GM21526 (cell line): Measurements from ENCODE around the gene NEDD4.
"Not testable (repeated sequence)": the region's sequence is repeated elsewhere in the genome, so short reads cannot be mapped to it uniquely, and the experiment has no call there.

Experiments used
- ATAC-seq: cut with Tn5 transposase; IDR thresholded peaks from one replicate; pipeline ENCODE4 v1.9.1; 2021; ENCODE audit warnings: moderate library complexity; ENCODE audit not compliant: unreplicated experiment, low FRiP score

Gene NEDD4

DNA sequence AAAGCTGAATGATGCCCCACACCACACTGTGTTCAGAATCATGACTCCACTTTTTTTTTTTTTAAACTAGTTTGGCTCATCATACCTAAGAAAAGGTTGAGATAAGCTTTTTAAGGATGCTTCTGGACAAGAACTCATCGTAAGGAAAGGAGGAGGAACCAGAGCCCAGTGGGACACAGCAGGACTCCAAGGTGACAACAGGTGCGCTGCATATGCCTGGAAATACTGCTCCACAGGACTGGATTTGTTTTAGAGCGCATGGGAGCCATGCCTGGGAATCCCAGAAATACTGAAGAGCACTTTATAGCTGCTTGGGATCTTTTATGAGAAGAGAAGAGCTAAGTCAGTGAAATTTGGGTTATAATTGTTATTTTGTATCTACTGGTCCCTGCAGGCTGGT is 93.4 kb downstream of the NEDD4 start:
- ATAC-seq, result no peak

DNA sequence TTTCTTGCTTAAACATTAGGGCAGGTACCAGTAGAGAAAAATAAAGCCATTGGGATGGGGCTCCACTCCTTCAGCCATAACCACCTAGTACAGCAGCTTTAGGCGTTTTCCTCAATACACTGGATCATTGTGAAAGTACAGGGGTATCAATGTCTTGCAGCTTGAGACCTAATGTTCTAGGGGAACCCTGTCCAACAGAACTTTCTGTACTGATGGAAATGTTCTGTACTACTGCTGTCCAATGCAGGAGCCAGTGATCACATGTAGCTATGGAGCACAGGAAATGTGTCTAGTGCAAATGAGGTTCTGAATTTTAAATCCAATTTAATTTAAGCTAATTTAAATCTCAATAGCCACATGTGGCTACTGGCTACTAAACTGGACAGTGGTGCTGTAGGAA is 93.9 kb downstream of the NEDD4 start:
- no peak for ATAC-seq

DNA sequence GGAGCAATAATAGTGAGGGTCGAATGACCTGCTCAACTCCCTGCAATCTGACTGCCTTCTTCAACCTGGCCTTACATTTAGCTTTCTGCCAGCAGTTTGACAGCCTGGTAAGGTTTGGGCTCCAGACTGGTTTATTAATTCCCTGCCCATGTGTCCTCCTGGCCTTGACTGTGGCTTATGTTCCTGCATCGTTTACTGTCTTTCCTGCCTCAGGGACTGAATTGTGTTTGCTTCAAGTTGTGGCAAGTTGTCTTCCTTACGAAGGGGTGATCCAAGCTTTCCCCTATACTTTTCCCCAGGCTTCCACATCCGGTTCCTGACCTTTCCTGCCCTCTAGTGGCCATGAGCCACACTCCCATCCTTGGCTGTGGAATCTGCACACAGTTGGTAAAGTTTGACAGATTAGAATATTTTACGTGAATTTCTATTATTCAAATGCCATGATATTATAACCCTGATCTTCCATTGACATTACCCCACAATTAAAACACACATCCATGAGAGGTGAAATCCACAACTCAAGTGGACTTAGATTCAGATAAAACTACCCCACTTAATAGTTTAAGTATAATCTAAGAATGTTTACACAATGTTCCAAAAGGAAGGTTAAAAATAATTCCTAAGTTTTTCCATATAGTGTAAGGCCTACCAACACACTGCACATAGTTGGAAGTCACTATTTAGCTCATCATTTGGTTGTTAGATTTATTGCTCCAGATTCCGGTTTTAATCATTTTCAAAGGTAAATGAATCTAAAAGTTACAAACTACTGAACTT is 95.7 kb downstream of the NEDD4 start:
- no peak for ATAC-seq

DNA sequence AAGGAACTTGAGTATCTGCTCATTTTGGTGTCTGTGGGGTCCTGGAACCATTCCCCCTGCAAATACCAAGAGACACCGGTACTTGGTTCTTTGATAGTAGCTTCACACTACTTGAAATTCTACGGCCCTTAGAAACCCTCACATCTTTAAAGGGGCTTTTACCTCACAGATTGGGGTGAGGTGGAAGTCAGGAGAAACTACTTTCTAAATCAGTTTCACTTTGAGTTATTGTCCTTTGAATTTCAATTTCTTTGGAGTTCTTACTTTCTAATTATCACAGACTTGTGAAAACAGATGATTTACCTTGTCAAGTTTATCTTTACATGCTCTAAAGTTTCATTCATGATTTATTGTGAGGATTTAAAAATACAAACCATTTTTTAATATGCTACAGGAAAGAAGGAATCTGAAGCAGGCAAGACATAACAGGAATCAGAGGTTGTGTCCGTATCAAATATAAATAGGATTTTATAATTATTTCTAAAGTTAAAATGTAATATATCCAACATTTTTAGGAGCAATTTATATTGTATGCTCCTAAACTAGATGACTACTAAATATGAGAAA is 98.9 kb downstream of the NEDD4 start:
- no peak for ATAC-seq

DNA sequence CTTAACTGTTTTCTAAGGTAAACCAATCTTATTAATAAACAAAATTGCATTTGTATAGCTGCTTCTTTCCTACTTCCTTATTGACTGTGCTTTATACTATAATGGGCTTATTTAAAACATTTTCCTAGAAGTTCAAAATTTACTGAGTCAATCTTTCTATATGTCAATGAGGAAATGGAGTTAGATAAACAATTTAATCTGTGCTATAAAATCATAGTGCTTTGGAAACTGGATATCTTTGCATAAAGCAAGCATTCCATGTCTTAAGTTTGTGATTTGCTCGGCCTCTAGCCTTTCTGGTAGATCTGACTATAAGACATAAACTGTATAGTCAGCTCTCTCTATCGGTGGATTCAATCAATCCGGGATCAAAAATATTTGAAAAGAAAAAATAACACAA is 99.6 kb downstream of the NEDD4 start:
- no peak for ATAC-seq

DNA sequence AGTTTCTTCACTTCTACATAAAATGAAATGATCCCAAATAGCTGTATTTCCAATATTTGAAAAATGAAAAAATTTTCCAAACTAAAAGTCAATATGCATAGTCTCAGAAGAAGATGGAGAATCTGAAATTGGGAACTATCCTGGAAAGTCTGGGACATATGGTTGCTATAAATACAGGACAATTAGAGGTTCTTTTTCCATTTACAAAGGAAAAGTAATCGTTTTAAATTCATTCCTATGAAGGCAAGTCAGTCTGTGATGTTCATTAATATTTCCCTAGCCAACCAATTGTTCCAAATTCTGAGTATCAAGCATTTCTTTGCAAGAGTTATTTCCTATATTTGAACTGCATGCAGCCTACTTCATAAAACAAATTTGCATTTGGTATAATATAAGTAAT is 102.2 kb downstream of the NEDD4 start:
- no peak for ATAC-seq

DNA sequence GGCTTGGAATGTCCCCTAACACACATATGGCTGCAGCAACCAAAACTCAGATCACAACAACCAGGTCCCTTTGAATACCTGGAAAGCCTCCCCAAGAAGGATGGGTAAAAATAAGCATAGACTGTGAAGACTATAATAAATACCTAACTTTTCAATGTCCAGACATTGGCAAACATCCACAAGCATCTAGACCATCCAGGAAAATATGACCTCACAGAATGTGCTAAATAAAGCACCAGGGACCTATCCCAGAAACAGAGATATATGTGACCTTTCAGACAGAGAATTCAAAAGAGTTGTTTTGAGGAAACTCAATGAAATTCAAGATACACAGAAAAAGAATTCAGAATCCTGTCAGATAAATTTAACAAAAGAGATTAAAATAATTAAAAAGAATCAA is 109.2 kb downstream of the NEDD4 start:
- no peak for ATAC-seq

- ATAC-seq, result no peak
Measured at GRCh38 chr15:55879181-55879580, 114.2 kb downstream of the NEDD4 start.

- no peak for ATAC-seq
Measured at GRCh38 chr15:55873024-55873720, 120.2 kb downstream of the NEDD4 start.

GRCh38 chr15:55872471-55872870 is 120.9 kb downstream of the NEDD4 start:
- ATAC-seq, result no peak

DNA sequence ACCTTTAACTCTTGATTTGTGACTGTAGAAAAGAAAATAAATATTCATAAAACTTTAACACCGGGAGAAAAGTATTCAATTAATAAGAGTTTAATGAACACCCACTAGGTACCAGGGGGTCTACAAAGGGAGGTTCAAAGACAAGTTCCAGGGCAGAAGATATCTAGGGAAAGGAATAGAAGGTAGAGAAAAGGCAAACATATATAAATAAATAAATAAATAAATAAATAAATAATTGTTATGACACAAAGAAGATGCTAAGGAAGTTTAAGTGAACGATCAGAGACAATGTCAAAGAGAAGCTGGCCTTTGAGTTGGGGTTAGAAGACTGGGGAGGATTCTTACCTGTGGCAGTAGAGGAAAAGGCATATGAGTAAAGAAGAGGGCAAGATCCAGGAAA is 123.8 kb downstream of the NEDD4 start:
- ATAC-seq, result no peak

- ATAC-seq, result no peak
Measured at GRCh38 chr15:55868707-55869106, 124.7 kb downstream of the NEDD4 start.

DNA sequence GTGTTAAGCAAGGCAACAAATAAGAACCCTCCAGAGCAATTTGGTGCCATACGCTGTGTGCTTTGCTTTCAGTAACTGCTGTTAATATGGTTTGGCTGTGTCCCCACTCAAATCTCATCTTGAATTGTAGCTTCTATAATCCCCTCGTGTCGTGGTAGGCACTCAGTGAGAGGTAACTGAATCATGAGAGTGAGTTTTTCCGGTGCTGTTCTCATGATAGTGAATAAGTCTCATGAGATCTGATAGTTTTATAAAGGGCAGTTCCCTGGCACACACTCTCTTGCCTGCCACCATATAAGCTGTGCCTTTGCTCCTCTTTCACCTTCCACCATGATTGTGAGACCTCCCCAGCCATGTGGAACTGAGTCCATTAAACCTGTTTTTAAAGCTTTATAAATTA is 125.1 kb downstream of the NEDD4 start:
- ATAC-seq, result not testable (repeated sequence)

GRCh38 chr15:55863911-55864310 is 129.5 kb downstream of the NEDD4 start:
- ATAC-seq, result no peak

GRCh38 chr15:55861115-55861514 is 132.3 kb downstream of the NEDD4 start:
- ATAC-seq, result no peak

- ATAC-seq, result no peak
Measured at GRCh38 chr15:55860468-55860867, 132.9 kb downstream of the NEDD4 start.

GRCh38 chr15:55859681-55860080 is 133.7 kb downstream of the NEDD4 start:
- ATAC-seq, result no peak

DNA sequence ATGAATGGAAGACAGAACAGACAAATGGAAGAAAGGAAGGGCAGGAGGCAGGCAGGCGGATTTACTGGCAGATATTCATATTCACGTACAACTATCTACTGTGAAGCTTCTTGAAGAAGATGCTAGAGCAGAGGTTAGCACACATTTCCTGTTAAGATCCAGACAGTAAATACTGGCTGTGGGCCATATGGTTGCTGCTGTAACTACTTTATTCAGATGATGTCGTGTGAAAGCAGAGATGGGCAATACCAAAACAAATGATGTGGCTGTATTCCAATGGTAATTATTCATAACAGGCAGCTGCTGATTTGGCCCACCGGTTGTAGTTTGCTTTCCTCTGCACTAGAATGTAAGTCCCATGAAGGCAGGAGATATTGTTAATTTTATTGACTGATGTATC is 134.8 kb downstream of the NEDD4 start:
- no peak for ATAC-seq

GRCh38 chr15:55856506-55857164 is 136.8 kb downstream of the NEDD4 start:
- ATAC-seq, result no peak

DNA sequence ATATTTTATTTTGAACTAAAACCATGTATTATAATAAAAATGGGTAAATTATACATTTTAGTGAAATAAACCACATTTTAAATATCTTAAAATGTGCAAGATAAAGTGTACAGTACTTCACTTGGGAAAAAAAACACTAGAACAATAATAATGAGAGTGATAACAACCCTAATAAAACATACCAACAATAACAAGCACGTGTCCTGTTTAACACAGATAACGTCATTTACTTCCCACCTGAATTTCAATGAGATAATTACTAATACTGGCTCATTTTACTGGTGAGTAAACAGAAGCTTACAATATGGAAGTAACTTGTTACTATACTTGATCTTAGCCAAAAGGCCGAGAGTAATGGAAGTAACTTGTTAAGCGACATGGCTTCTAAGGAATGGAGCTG is 140.3 kb downstream of the NEDD4 start:
- ATAC-seq, result no peak

DNA sequence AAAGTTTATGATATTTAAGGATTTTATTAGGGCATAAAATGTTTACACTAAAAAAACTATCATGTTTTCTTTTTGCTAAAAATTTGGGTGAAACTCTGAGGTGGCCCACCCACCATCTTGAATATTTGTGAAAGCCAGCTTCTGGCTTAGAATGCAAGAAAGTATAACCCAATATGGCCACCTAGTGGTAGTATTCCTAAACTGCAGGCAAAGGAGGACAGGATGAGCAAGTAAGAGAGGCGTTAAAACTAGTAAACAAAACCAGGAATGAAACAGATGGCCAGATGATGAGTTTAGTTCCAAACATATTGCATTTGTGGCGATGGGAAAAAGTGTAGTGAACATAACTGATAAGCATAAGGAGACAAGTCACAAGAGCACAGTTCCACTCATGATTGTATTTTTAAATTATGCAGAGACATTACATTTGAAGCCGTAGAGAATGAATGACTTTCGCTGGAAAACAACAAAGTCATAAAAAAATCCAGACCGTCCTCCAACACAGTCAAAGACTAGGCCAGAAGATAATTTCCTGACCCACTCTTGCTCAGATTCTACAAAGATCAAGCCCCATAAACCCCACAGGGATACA is 147.2 kb downstream of the NEDD4 start:
- ATAC-seq, result peak; percentile 66
